Measurements from ENCODE around the gene SLC24A3. TPM values are rescaled to one million over a fixed set of nuclear protein-coding genes. Genes with fewer than 3 reads are reported as not detected.
"Not testable (repeated sequence)": the region's sequence is repeated elsewhere in the genome, so short reads cannot be mapped to it uniquely, and the experiment has no call there.

Gene SLC24A3
- total RNA-seq, 1 donor from 2014 or later: not detected

DNA sequence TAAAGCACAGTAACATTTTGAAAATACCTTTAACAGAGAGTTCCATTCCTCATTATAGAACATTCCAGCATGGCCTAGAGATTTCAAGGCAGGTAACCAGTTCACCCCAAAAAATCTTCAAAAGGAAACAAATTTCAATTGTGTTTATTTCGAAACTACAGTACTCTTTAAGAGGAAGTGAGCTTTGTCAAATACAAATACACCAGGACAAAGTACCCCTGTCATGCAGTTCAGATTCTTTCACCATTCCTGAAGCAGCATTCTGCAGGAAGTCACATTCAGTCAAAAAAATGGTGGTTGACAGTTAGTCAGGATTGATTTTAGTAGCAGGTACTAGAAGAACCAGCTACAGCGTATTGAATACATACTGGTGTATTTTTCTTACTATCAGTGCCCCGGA lies 456.0 kb downstream of the SLC24A3 start:
- no peak for DNase-seq (ENCODE audit: low read depth, low spot score)

GRCh38 chr20:19670829-19671228 lies 458.4 kb downstream of the SLC24A3 start:
- DNase-seq (ENCODE audit: low read depth, low spot score): no peak

DNA sequence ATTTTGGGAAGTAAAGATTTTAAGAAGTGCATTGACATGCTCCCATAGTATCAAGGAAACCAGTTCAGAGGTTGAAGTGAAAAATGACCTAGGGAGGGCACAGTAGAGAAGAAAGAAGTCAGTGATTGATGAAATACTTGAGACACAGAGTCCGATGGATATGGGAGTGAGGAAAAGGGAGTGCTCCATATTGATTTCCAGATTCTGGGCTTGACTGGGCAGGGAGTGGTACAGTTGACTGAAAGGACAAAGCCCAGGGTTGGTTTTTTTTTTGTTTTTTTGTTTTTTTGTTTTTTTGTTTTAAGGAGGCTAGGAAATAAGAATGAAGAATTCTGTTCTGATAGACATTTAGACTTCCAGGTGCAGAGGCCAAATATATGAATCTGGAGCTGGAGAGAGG lies 458.9 kb downstream of the SLC24A3 start:
- no peak for DNase-seq (ENCODE audit: low read depth, low spot score)

DNA sequence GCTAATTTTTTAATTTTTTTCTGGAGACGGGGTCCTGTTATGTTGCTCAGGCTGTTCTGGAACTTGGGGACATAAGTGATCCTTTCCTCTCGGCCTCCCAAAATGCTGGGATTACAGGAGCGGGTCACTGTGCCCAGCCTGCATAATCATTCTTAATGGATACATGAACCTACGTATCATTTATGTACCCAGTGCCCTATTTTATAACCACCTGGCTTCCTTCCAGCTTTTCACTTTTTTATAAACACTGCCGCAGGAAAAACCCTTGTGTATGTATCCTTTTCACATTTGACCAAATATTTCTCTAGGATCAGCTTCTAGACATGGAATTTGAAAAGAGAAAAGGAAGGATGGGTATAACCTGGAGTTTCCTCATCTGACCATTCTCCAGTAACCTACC lies 460.1 kb downstream of the SLC24A3 start:
- no peak for DNase-seq (ENCODE audit: low read depth, low spot score)

- no peak for DNase-seq (ENCODE audit: low read depth, low spot score)
Measured at GRCh38 chr20:19673575-19673974, 461.1 kb downstream of the SLC24A3 start.

GRCh38 chr20:19676202-19676601 lies 463.8 kb downstream of the SLC24A3 start:
- DNase-seq (ENCODE audit: low read depth, low spot score): no peak

GRCh38 chr20:19677336-19677735 lies 464.9 kb downstream of the SLC24A3 start:
- no peak for DNase-seq (ENCODE audit: low read depth, low spot score)

DNA sequence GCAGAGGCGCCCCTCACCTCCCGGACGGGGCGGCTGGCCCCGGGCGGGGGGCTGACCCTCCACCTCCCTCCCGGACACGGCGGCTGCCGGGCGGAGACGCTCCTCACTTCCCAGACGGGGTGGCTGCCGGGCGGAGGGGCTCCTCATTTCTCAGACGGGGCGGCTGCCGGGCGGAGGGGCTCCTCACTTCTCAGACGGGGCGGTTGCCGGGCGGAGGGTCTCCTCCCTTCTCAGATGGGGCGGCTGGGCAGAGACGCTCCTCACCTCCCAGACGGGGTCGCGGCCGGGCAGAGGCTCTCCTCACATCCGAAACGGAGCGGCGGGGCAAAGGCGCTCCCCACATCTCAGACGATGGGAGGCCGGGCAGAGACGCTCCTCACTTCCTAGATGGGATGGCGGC lies 466.1 kb downstream of the SLC24A3 start:
- not testable (repeated sequence) for DNase-seq (ENCODE audit: low read depth, low spot score)

- DNase-seq (ENCODE audit: low read depth, low spot score): no peak
Measured at GRCh38 chr20:19679900-19680495, 467.6 kb downstream of the SLC24A3 start.

- DNase-seq (ENCODE audit: low read depth, low spot score): no peak
Measured at GRCh38 chr20:19682249-19682648, 469.8 kb downstream of the SLC24A3 start.

- DNase-seq (ENCODE audit: low read depth, low spot score): no peak
Measured at GRCh38 chr20:19683188-19683587, 470.7 kb downstream of the SLC24A3 start.

GRCh38 chr20:19683822-19684221 lies 471.4 kb downstream of the SLC24A3 start:
- DNase-seq (ENCODE audit: low read depth, low spot score): no peak

DNA sequence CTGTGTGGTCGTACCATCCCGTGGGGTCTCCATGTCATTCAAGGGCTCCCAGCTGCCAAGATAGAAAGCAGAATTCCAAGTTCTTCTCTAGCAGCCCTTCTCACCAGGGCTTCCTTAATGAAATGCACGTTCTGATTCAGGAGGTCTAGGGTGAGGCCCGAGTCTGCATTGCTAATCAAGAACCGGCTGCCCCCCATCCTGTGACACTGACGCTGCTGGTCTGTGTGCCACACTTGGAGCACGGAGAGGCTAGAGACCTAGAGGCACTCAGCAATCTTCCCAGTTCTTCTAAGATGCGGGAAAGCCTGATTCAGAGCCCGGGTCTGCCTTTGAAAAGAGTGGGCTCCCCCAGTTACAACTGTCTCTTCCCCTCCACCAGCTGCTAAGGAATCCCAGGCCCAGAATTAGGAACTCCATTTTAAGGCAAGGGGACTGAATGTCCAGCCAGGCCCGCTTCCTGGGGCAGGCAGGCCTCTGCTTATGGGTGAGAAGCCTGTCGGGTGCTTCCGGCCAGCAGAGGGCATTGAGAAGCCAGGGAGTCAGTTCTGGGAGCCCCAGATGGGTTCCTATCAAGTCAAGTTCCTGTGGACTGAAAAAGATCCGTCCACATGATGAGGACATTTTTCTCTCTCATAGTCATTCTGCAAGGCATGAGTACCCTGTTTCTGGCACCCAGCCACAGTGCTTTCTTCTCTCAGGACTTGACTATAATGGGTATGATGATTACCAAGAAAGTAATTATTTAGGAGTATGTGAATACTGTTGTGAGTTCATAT lies 475.8 kb downstream of the SLC24A3 start:
- peak; percentile 19 for DNase-seq (ENCODE audit: low read depth, low spot score)

GRCh38 chr20:19690462-19690861 lies 478.0 kb downstream of the SLC24A3 start:
- no peak for DNase-seq (ENCODE audit: low read depth, low spot score)

DNA sequence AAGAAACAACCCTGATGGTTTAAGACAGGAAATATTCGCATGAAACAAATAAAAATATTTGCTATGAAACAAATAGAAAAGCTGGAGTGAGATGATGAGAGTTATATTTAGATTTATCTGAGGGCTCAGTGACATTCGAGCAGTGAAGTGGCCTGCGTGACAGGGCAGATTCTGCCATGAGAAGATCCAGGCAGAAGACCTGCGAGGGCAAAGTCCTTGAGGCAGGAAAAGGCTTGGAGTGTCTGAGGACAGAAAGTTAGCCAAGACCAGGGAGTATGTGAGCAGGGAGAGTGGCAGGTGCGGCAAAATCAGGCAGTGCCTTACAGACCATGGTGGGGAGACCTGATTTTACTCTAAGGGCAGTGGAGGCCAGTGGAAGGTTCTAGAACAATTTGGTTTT lies 478.7 kb downstream of the SLC24A3 start:
- no peak for DNase-seq (ENCODE audit: low read depth, low spot score)

DNA sequence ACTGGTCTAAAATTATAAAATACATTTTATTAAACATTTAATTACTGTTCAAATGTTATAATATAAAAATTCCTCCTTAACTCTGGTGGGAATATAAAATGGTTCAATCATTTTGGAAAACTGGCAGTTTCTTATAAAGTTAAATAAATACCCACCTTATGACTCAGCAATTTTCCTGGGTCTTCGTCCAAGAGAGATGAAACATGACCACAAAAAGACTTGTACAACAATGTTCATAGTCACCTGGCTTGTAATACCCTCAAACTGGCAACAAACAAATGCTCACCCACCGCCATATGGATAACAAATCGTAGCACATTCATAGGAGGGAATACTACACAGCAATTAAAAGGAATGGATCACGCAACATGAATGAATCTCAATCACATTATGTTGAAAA lies 479.7 kb downstream of the SLC24A3 start:
- DNase-seq (ENCODE audit: low read depth, low spot score): no peak

- no peak for DNase-seq (ENCODE audit: low read depth, low spot score)
Measured at GRCh38 chr20:19692685-19693119, 480.3 kb downstream of the SLC24A3 start.

- DNase-seq (ENCODE audit: low read depth, low spot score): no peak
Measured at GRCh38 chr20:19693508-19693907, 481.1 kb downstream of the SLC24A3 start.

DNA sequence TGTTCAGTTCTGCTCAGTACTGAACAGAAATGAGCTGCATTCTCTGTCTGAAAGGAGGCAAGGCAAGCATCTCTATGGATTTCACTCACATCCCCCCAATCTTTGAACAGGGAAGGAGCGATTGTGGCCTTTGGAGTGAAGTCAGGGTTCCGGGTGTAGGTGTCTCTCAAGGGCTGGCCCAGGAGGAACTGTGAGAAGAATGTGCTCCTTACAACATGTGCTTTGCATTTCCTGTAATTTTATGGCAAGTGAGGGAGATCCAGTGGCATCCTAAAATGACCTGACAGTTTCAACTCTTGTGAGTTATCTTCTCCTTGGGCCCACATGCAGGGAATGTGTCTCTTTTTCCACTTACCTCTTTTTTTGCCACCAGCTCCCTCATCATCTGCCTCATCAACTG lies 482.6 kb downstream of the SLC24A3 start:
- no peak for DNase-seq (ENCODE audit: low read depth, low spot score)

GRCh38 chr20:19696620-19697019 lies 484.2 kb downstream of the SLC24A3 start:
- no peak for DNase-seq (ENCODE audit: low read depth, low spot score)

- no peak for DNase-seq (ENCODE audit: low read depth, low spot score)
Measured at GRCh38 chr20:19697415-19697814, 485.0 kb downstream of the SLC24A3 start.

DNA sequence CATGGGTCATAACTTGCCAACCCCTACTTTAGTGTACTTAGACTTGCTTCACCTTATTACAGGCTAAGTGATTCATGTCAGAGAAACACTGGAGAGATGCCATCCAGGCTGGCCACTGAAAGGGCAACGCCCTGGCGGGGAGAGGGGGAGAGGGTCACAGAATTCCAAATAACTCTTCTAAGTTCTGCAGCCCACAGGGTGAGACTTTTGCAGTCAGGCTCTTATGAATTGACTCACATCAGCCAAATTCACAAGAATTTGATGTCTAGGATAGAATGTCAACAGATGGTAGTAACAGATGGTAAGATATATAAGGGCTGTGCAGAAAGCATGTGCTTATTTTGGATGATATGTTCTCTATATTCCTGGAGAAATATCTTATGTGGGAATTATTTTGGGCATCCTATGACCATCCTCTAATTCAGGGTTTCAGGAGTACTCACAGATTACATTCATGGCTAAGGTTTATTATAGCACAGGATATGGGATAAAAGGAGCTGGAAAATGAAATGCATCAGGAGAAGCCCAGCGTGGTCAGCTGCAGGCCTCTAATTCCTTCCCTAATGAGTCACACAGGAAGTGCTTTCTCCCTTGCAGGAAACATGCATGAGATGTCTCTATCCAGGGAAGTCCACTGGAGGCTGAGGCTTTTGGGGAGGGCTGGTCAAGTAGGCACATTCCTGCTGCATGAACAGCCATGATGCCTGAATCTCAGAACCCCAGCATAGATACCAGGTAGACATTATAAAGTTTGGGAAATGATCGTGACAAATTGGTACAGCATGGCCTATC lies 486.9 kb downstream of the SLC24A3 start:
- peak; percentile 53 for DNase-seq (ENCODE audit: low read depth, low spot score)

Measured in pulmonary artery endothelial cell (primary cell).